WTC11 (cell line): ENCODE measurements around the gene MECP2. TPM values are rescaled to one million over a fixed set of nuclear protein-coding genes. Genes with fewer than 3 reads are reported as not detected.

Source experiments
- ATAC-seq: fragments of 200-7000 bp; cut with Tn5 transposase; 2 replicates; pipeline ENCODE4 v1.10.0; 2021; ENCODE audit warnings: mild to moderate bottlenecking, moderate library complexity
- CTCF ChIA-PET: fragments of 300-600 bp; sonication (Branson Sonifier 250); formaldehyde crosslinking; loops from one replicate; lab custom pipeline; 2021; ENCODE audit warnings: antibody characterized with exemption; lab: Charles Lee
- POLR2A ChIA-PET: fragments of 350-600 bp; sonication (Branson Sonifier 250); formaldehyde crosslinking; loops from one replicate; lab custom pipeline; 2021; ENCODE audit warnings: antibody characterized with exemption; lab: Charles Lee
- DNase-seq: peaks from one replicate; pipeline ENCODE4 v3.0.0; 2021; ENCODE audit warnings: low spot score
- H3K27ac Mint-ChIP-seq: 2 replicates; pipeline ENCODE4 v1.8.0; 2021; ENCODE audit warnings: mixed read lengths
- H3K27me3 Mint-ChIP-seq: 2 replicates; pipeline ENCODE4 v1.8.0; 2021; ENCODE audit warnings: low read depth, mild to moderate bottlenecking, moderate library complexity, mixed read lengths
- H3K36me3 Mint-ChIP-seq: 2 replicates; pipeline ENCODE4 v1.8.0; 2021; ENCODE audit warnings: mixed read lengths
- H3K4me1 Mint-ChIP-seq: 2 replicates; pipeline ENCODE4 v1.8.0; 2022; ENCODE audit warnings: mixed read lengths
- H3K4me3 Mint-ChIP-seq: 2 replicates; pipeline ENCODE4 v1.8.0; 2021; ENCODE audit warnings: mild to moderate bottlenecking, moderate library complexity, mixed read lengths
- H3K9me3 Mint-ChIP-seq: 2 replicates; pipeline ENCODE4 v1.8.0; 2021; ENCODE audit warnings: mixed read lengths
- CBFB ChIP-seq: sonication (generic); formaldehyde crosslinking; IDR thresholded peaks from 2 replicates; pipeline ENCODE4 v1.8.1; 2022; ENCODE audit warnings: mild to moderate bottlenecking, low read depth, missing genetic modification reagents
- ELF4 ChIP-seq: sonication (generic); formaldehyde crosslinking; IDR thresholded peaks from 2 replicates; pipeline ENCODE4 v1.8.1; 2022; ENCODE audit warnings: low read depth, mild to moderate bottlenecking, moderate library complexity, missing genetic modification reagents
- MXD4 ChIP-seq: fragments of 250-450 bp; sonication (Bioruptor Pico); IDR thresholded peaks from 2 replicates; pipeline ENCODE4 v1.8.0; 2021; ENCODE audit warnings: mild to moderate bottlenecking, moderate library complexity, borderline replicate concordance
- NR3C1 ChIP-seq: sonication (generic); formaldehyde crosslinking; conservative IDR thresholded peaks from 2 replicates; pipeline ENCODE4 v1.8.1; 2023; ENCODE audit warnings: low read depth, mild to moderate bottlenecking, missing genetic modification reagents
- OVOL2 ChIP-seq: fragments of 250-450 bp; sonication (Bioruptor Pico); IDR thresholded peaks from 2 replicates; pipeline ENCODE4 v1.9.0; 2021; ENCODE audit warnings: mild to moderate bottlenecking, borderline replicate concordance
- RELA ChIP-seq: sonication (generic); formaldehyde crosslinking; IDR thresholded peaks from 2 replicates; pipeline ENCODE4 v1.8.1; 2022; ENCODE audit warnings: missing genetic modification reagents, mild to moderate bottlenecking, borderline replicate concordance
- SP1 ChIP-seq: sonication (generic); formaldehyde crosslinking; conservative IDR thresholded peaks from 2 replicates; pipeline ENCODE4 v1.8.1; 2022; ENCODE audit warnings: missing genetic modification reagents
- ZNF121 ChIP-seq: sonication (generic); formaldehyde crosslinking; IDR thresholded peaks from 2 replicates; pipeline ENCODE4 v1.8.0; 2023; ENCODE audit warnings: missing genetic modification reagents
- total RNA-seq: library from RNA; stranded (reverse); gene quantifications from 3 replicates; pipeline ENCODE4 v1.2.3, GENCODE V29; 2021
- TF ChIP-seq, protein P1 (sequence below): sonication (generic); formaldehyde crosslinking; IDR thresholded peaks from 2 replicates; pipeline ENCODE4 v1.8.0; 2022; ENCODE audit warnings: mild to moderate bottlenecking, missing genetic modification reagents
- TF ChIP-seq, protein P2 (sequence below): sonication (generic); formaldehyde crosslinking; conservative IDR thresholded peaks from 2 replicates; pipeline ENCODE4 v1.8.1; 2022; ENCODE audit warnings: mild to moderate bottlenecking, missing genetic modification reagents
- TF ChIP-seq, protein P3 (sequence below): sonication (generic); formaldehyde crosslinking; IDR thresholded peaks from 2 replicates; pipeline ENCODE4 v1.8.1; 2023; ENCODE audit warnings: mild to moderate bottlenecking, moderate library complexity, missing genetic modification reagents
- TF ChIP-seq, protein P4 (sequence below): fragments of 250-450 bp; sonication (Bioruptor Pico); IDR thresholded peaks from 2 replicates; pipeline ENCODE4 v1.9.0; 2021; ENCODE audit warnings: mild to moderate bottlenecking
- TF ChIP-seq, protein P5 (sequence below): sonication (generic); formaldehyde crosslinking; IDR thresholded peaks from 2 replicates; pipeline ENCODE4 v1.8.1; 2023; ENCODE audit warnings: mild to moderate bottlenecking, missing genetic modification reagents
- TF ChIP-seq, protein P6 (sequence below): sonication (generic); formaldehyde crosslinking; IDR thresholded peaks from 2 replicates; pipeline ENCODE4 v1.8.0; 2022; ENCODE audit warnings: mild to moderate bottlenecking, missing genetic modification reagents
- TF ChIP-seq, protein P7 (sequence below): sonication (generic); formaldehyde crosslinking; IDR thresholded peaks from 2 replicates; pipeline ENCODE4 v1.8.0; 2023; ENCODE audit warnings: missing genetic modification reagents
- TF ChIP-seq, protein P8 (sequence below): sonication (generic); formaldehyde crosslinking; IDR thresholded peaks from 2 replicates; pipeline ENCODE4 v1.8.1; 2022; ENCODE audit warnings: low read depth, mild to moderate bottlenecking, moderate library complexity, missing genetic modification reagents, borderline replicate concordance
- TF ChIP-seq, protein P9 (sequence below): fragments of 250-450 bp; sonication (Bioruptor Pico); IDR thresholded peaks from 2 replicates; pipeline ENCODE4 v1.9.0; 2021; ENCODE audit warnings: mild to moderate bottlenecking

MECP2 gene
- total RNA-seq, 1 experiment from 2014 or later, result 28.7 TPM

DNA sequence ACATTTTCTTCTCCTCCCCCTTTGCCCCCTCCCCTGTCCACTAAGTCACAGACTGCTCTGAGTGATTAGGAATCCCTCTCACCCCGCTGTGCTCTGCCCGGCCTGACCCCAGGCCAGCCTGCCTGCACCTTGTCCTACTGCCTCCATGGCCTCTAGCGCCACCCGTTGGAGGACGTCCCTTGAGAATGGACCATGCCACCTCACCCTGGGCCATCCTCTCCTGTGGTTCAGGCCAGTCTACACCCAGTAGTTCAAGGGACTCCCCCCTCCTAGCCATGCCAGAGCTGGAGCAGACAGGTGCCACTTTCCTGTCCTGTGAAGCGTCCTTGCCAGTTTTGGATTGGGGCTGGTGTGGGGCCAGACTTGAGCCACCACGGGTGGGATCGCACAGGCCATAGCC is 68.1 kb downstream of the MECP2 start (continued):
- TF ChIP-seq, protein P1, sequence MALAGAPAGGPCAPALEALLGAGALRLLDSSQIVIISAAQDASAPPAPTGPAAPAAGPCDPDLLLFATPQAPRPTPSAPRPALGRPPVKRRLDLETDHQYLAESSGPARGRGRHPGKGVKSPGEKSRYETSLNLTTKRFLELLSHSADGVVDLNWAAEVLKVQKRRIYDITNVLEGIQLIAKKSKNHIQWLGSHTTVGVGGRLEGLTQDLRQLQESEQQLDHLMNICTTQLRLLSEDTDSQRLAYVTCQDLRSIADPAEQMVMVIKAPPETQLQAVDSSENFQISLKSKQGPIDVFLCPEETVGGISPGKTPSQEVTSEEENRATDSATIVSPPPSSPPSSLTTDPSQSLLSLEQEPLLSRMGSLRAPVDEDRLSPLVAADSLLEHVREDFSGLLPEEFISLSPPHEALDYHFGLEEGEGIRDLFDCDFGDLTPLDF, result no peak
- TF ChIP-seq, protein P2, sequence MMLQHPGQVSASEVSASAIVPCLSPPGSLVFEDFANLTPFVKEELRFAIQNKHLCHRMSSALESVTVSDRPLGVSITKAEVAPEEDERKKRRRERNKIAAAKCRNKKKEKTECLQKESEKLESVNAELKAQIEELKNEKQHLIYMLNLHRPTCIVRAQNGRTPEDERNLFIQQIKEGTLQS (CRISPR knock-in tag), result no peak
- TF ChIP-seq SP1 (CRISPR knock-in tag) (no peak), MXD4 (CRISPR knock-in tag) (no peak)

DNA sequence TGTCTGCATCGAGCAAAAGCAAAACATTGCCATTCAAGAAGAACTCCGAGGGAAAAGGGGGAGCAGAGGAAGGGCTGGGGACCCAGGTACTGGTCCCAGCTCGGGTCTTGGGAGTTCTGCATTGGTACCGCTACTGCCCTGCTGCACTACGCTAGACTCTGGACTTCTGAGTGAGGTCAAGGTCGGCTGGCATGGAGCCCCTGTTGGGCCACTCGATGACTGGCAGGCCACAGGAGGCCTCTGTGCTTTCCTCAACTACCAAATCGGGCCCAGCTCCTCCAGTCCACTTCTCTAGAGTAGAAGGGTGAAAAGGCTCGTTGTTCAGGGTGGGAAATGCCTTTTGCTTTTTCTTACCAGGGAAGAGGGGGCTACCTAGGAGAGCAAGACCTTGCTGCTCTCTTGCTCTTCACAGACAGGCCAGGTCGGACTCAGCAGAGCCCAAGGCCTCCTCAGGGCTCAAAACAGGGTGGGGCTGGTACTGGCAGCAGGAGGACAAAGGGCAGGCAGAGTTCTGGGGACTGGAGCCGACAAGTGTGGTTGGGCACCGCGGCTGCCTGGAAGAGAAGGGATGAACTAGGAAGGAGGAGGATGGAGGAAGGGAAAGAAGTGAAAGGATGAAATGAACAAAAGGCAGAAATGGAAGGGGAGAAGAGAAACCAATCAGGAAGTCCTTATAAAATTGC is 68.9 kb downstream of the MECP2 start:
- ChIA-PET POLR2A (no interaction called here), CTCF (no interaction called here)
- H3K27ac Mint-ChIP-seq, result peak overlapping the region; percentile 36; the same call in 1 of the 2 replicates
- TF ChIP-seq, protein P3, sequence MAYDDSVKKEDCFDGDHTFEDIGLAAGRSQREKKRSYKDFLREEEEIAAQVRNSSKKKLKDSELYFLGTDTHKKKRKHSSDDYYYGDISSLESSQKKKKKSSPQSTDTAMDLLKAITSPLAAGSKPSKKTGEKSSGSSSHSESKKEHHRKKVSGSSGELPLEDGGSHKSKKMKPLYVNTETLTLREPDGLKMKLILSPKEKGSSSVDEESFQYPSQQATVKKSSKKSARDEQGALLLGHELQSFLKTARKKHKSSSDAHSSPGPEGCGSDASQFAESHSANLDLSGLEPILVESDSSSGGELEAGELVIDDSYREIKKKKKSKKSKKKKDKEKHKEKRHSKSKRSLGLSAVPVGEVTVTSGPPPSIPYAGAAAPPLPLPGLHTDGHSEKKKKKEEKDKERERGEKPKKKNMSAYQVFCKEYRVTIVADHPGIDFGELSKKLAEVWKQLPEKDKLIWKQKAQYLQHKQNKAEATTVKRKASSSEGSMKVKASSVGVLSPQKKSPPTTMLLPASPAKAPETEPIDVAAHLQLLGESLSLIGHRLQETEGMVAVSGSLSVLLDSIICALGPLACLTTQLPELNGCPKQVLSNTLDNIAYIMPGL (CRISPR knock-in tag), result no peak
- no peak for TF ChIP-seq ZNF121
- TF ChIP-seq, protein P4, sequence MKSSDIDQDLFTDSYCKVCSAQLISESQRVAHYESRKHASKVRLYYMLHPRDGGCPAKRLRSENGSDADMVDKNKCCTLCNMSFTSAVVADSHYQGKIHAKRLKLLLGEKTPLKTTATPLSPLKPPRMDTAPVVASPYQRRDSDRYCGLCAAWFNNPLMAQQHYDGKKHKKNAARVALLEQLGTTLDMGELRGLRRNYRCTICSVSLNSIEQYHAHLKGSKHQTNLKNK, result no peak
- TF ChIP-seq, protein P5, sequence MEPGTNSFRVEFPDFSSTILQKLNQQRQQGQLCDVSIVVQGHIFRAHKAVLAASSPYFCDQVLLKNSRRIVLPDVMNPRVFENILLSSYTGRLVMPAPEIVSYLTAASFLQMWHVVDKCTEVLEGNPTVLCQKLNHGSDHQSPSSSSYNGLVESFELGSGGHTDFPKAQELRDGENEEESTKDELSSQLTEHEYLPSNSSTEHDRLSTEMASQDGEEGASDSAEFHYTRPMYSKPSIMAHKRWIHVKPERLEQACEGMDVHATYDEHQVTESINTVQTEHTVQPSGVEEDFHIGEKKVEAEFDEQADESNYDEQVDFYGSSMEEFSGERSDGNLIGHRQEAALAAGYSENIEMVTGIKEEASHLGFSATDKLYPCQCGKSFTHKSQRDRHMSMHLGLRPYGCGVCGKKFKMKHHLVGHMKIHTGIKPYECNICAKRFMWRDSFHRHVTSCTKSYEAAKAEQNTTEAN, result no peak
- TF ChIP-seq, protein P1, result no peak
- TF ChIP-seq ELF4 (CRISPR knock-in tag), result no peak
- no peak for TF ChIP-seq RELA
- TF ChIP-seq, protein P6, sequence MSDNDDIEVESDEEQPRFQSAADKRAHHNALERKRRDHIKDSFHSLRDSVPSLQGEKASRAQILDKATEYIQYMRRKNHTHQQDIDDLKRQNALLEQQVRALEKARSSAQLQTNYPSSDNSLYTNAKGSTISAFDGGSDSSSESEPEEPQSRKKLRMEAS (CRISPR knock-in tag), result no peak
- TF ChIP-seq, protein P2 (CRISPR knock-in tag), result no peak
- no peak for TF ChIP-seq OVOL2 (CRISPR knock-in tag)
- no peak for TF ChIP-seq NR3C1 (CRISPR knock-in tag)
- TF ChIP-seq, protein P7, sequence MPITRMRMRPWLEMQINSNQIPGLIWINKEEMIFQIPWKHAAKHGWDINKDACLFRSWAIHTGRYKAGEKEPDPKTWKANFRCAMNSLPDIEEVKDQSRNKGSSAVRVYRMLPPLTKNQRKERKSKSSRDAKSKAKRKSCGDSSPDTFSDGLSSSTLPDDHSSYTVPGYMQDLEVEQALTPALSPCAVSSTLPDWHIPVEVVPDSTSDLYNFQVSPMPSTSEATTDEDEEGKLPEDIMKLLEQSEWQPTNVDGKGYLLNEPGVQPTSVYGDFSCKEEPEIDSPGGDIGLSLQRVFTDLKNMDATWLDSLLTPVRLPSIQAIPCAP (CRISPR knock-in tag), result no peak
- no peak for TF ChIP-seq CBFB (CRISPR knock-in tag)
- TF ChIP-seq, protein P8, sequence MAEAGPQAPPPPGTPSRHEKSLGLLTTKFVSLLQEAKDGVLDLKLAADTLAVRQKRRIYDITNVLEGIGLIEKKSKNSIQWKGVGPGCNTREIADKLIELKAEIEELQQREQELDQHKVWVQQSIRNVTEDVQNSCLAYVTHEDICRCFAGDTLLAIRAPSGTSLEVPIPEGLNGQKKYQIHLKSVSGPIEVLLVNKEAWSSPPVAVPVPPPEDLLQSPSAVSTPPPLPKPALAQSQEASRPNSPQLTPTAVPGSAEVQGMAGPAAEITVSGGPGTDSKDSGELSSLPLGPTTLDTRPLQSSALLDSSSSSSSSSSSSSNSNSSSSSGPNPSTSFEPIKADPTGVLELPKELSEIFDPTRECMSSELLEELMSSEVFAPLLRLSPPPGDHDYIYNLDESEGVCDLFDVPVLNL, result no peak
- TF ChIP-seq, protein P9, sequence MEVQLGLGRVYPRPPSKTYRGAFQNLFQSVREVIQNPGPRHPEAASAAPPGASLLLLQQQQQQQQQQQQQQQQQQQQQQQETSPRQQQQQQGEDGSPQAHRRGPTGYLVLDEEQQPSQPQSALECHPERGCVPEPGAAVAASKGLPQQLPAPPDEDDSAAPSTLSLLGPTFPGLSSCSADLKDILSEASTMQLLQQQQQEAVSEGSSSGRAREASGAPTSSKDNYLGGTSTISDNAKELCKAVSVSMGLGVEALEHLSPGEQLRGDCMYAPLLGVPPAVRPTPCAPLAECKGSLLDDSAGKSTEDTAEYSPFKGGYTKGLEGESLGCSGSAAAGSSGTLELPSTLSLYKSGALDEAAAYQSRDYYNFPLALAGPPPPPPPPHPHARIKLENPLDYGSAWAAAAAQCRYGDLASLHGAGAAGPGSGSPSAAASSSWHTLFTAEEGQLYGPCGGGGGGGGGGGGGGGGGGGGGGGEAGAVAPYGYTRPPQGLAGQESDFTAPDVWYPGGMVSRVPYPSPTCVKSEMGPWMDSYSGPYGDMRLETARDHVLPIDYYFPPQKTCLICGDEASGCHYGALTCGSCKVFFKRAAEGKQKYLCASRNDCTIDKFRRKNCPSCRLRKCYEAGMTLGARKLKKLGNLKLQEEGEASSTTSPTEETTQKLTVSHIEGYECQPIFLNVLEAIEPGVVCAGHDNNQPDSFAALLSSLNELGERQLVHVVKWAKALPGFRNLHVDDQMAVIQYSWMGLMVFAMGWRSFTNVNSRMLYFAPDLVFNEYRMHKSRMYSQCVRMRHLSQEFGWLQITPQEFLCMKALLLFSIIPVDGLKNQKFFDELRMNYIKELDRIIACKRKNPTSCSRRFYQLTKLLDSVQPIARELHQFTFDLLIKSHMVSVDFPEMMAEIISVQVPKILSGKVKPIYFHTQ (CRISPR knock-in tag), result no peak
- TF ChIP-seq, all 79 proteins: peak for 0
- H3K9me3 Mint-ChIP-seq, result no peaks in the 10 kb centered on the region
- peaks cover 20% of the 10 kb centered on the region for H3K4me1 Mint-ChIP-seq
- H3K27me3 Mint-ChIP-seq, result no peaks in the 10 kb centered on the region
- ATAC-seq (no peak), DNase-seq (no peak)
- H3K36me3 Mint-ChIP-seq, result peaks cover 13% of the 10 kb centered on the region
- no peak overlapping the region for H3K4me3 Mint-ChIP-seq
